HG03571 (cell line): ENCODE measurements around the gene RRP1B.
"Not testable (repeated sequence)": the region's sequence is repeated elsewhere in the genome, so short reads cannot be mapped to it uniquely, and the experiment has no call there.

Source experiments
- ATAC-seq: cut with Tn5 transposase; IDR thresholded peaks from one replicate; pipeline ENCODE4 v1.9.1; 2021; ENCODE audit not compliant: unreplicated experiment

Gene RRP1B

GRCh38 chr21:43639470-43640353 is 19.6 kb upstream of the RRP1B start:
- no peak for ATAC-seq

DNA sequence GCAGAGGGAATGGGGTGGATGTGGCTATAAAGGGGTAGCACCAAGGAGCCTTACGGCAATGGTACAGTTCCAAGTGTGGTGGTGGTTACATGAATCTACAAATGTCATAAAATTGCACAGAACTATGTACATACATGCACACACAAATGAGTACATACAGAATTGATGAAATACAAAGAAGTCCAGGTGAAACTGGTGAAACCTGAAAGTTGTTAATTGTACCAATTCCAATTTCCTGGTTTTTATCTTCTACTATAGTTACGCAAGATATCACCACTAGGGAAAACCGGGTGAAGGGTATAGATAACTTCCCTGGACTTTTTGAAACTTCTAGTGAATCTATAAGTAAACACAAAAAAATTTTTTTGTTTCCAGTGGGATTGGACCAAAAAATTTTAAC is 19.0 kb upstream of the RRP1B start:
- ATAC-seq, result no peak

DNA sequence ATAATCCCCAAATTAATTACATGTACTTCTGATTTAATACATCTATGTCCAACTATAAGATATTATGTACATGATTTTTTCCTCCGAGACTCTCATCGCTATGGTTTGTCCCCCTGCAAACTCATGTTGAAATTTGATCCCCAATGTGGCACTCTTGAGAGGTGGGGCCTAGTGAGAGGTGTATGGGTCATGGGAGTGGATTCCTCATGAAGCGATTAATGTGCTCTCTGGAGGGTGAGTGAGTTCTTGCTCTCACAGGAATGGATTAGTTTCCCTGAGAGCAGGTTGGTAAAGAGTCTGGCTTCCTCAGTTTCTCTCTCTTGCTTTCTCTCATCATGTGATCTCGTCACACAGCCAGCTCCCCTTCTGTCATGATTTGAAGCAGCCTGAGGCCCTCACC is 16.2 kb upstream of the RRP1B start:
- no peak for ATAC-seq

DNA sequence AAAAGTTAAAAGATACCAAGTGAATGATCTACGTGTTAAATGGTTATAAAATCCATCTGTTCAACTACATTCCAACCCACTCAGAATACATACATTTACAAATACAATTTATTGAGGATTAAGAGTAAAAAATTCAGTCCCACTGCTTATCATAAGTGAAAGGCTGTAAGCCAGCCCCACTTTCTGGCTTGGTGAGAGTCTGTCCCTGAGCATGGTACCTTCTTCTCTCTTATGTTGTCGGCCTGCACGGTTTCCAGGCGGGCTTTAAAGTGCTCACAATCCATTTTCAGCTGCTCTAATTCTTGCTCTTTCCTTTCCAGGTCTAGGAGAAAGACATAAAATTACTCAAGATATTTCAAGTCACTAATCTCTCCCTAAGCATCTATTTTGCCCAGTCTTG is 15.3 kb upstream of the RRP1B start:
- ATAC-seq, result no peak

- ATAC-seq, result no peak
Observed at GRCh38 chr21:43644609-43645008, 14.8 kb upstream of the RRP1B start.

DNA sequence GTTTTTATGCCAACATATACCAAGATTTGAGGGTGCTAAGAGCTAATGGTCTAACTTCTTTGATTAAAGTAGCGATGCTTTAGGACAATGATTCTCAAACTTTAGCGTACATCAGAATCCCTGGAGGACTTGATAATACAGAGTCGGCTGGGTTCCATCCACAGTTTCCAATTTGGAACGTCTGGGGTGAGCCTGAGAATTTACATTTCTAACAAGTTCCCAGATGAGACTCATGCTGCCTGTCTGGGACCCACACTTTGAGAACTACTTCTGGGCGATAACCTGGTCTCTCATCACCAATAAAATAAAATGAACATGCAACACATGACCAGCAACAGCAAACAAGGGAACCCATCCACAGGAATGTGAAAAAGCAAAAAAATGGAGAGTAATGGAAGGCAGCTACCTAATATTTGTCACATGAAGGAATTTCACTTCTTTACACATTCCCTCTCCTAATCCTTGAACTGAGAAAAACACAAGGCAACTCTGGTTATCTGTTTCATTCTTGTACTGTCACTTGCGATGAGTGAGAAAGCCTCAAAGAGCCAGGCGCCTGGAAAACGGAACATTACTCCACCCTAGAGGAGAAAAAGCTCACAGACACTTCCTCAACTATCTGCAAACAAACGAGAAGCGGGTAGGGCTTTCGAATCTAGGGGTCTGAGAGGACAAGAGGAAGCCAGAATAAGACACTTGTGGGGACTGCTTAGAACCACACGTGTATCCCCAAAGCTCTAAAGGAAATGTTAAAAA is 14.0 kb upstream of the RRP1B start:
- no peak for ATAC-seq

DNA sequence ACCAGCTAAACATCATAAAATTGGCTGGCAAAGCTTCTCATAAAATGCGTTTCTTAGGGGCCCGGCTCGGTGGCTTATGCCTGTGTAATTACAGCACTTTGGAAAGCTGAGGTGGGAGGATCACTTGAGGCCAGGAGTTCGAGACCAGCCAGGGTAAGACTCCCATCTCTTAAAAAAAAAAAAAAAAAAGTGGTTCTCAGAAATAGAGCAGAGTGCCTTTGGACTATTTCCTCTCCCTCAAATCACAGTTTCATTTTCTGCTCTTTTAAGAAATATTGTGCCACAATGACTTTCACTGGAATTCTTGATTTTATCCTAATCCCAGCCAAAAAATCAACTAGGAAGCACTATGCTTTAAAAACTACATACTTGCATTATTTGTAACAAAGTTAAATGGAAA is 13.4 kb upstream of the RRP1B start:
- ATAC-seq, result no peak

- ATAC-seq, result peak; percentile 69
Observed at GRCh38 chr21:43646550-43647260, 12.7 kb upstream of the RRP1B start.

DNA sequence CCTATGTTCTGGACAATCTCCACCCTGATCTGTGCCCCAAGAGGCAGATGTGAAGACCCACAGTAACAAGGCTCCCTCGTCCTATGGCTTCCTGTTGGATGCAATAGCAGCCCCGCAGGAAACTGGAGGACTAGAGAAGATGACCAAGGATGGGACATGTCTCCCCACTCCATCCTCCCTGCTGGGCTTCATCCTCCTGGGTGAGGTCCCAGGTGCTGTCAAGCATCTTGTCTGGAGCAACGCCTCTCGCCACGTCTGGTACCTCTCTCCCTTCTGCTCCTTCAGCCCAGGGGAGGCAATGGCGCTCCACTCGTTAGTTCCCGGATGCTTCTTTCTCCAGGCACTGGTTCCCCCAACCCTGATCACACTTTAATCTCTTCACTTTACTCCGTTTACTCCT is 11.2 kb upstream of the RRP1B start:
- no peak for ATAC-seq

DNA sequence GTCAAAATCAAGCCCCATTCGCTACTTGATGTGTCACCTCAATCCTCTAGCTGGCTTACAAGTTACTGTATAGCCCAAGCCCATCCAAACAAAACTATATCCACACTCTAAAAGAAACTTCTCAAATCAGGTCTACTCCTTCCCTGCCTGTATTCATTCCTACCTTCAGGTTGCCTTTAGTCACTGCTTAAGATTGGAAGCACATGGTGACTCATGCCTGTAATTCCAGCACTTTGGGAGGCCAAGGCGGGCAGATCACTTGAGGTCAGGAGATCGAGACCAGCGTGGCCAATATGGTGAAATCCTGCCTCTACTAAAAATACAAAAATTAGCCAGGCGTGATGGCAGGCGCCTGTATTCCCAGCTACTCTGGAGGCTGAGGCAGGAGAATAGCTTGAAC is 7.4 kb upstream of the RRP1B start:
- ATAC-seq, result not testable (repeated sequence)

- no peak for ATAC-seq
Observed at GRCh38 chr21:43652616-43653015, 6.7 kb upstream of the RRP1B start.

- ATAC-seq, result no peak
Observed at GRCh38 chr21:43653626-43654025, 5.7 kb upstream of the RRP1B start.

DNA sequence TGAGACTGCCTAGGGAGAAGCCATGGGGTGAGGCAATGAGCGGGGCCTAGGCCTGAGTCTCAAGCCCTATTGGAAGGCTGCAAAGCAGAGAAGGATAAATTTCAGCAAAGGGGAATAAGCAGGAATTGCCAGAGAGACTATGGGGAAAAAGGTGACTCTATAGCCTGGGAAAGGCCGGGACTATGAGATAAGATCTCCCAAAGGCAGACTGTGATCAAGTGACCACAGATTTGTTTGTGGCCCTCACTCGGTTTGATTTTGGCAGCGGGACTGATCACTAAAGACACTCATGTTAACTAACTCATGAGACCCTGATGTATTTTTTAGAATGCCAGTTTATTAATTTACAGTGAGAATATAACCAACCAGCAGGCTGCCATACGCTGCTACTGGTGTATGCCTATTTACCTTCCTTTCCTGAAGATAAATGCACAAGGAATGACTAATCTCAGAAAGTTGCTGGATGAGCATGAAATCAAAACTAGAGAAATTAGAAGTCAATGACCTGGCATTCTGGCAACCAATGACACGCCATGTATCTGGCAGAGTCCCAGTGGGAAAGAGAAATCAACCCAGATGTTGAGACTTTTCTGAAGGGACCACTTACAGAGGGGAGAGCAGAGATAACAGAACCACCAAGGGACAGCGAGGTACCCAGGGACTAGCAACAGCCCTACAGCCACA is 4.4 kb upstream of the RRP1B start:
- no peak for ATAC-seq

GRCh38 chr21:43657355-43658087 is 1.8 kb upstream of the RRP1B start:
- ATAC-seq, result no peak

GRCh38 chr21:43658088-43658741 is 1.1 kb upstream of the RRP1B start:
- ATAC-seq, result no peak

DNA sequence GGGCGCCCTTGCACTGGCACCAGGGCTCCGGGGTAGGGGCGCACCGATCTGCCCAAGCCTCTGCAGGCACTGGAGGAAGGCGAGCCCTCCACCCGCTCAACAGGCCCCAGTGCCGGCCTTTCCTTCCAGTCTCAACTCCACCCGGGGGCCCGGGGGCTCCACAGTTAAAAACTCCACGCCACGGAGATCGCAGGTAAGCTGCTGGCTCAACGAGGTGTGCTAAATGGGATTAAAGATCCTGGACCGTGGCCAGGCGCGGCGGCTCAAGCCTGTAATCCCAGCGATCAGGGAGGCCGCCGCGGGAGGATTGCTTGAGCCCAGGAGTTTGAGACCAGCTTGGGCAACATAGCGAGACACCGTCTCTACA is 608 bp upstream of the RRP1B start:
- no peak for ATAC-seq

- ATAC-seq, result no peak
Observed at GRCh38 chr21:43662286-43662685, 2.9 kb downstream of the RRP1B start.

GRCh38 chr21:43663033-43663432 is 3.7 kb downstream of the RRP1B start:
- ATAC-seq, result no peak

DNA sequence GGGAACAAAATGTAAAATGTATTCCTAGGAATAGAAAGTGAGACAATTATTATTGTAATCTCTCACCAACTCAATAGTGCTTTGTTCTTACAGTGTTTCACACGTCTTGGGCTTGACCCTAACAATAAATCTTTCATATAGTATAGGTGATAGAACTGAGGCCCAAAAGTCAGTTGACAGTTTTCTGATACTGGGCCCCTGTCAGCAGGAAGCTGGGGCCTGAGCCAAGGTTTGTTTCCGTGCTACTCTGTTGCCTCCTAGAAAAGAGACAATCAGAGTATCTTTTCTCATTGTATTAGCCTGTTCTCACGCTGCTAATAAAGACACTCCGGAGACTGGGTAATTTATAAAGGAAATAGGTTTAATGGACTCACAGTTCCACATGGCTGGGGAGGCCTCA is 5.0 kb downstream of the RRP1B start:
- no peak for ATAC-seq

- no peak for ATAC-seq
Observed at GRCh38 chr21:43665879-43666278, 6.5 kb downstream of the RRP1B start.
